Uterus (tissue), 4 donors: ENCODE measurements around the gene CAMTA1. TPM values are rescaled to one million over a fixed set of nuclear protein-coding genes. Genes with fewer than 3 reads are reported as not detected.

Experiments used
- DNase-seq, 2 donors: peaks; one replicate each; pipeline ENCODE4 v3.0.0-alpha.2; 2019 to 2020
- H3K27ac ChIP-seq, 2 donors: fragments of 200-600 bp; sonication (generic); 1 replicate in 1 of 2; 2 replicates in 1 of 2; pipeline ENCODE4 v1.5.1; 2016 to 2018
- H3K27me3 ChIP-seq, 2 donors: fragments of 200-600 bp; sonication (generic); one replicate each; pipeline ENCODE4 v1.5.1; 2018 to 2019; ENCODE audit warnings: control low read depth in 1 of 2
- H3K36me3 ChIP-seq, 2 donors: fragments of 200-600 bp; sonication (generic); one replicate each; pipeline ENCODE4 v1.5.1; 2019; ENCODE audit warnings: control low read depth in 1 of 2
- H3K4me1 ChIP-seq, 2 donors: fragments of 200-600 bp; sonication (generic); one replicate each; pipeline ENCODE4 v1.5.1; 2018 to 2019; ENCODE audit warnings: control low read depth in 1 of 2
- H3K4me3 ChIP-seq, 2 donors: fragments of 200-600 bp; sonication (generic); 1 replicate in 1 of 2; 2 replicates in 1 of 2; pipeline ENCODE4 v1.5.1; 2018 to 2019; ENCODE audit warnings: mild to moderate bottlenecking in 1 of 2
- H3K9me3 ChIP-seq, 2 donors: fragments of 200-600 bp; sonication (generic); one replicate each; pipeline ENCODE4 v1.5.1; 2019; ENCODE audit warnings: control low read depth in 1 of 2
- CTCF ChIP-seq, 4 experiments: fragments of 200-600 bp in 2 of 4; fragments of 450-650 bp in 2 of 4; sonication (generic) in 2 of 4; IDR thresholded peaks; one replicate each; pipeline ENCODE4 v1.5.1; 2016 to 2019; ENCODE audit warnings: antibody characterized with exemption in 4 of 4, mild to moderate bottlenecking in 2 of 4, moderate library complexity in 1 of 4
- POLR2A ChIP-seq, 2 donors: fragments of 450-650 bp; IDR thresholded peaks; one replicate each; pipeline ENCODE4 v1.6.1; 2016; ENCODE audit warnings: antibody characterized with exemption in 2 of 2, mild to moderate bottlenecking in 1 of 2, moderate library complexity in 1 of 2
- intact Hi-C: fragments of 100-400 bp; cut with DNase I; formaldehyde crosslinking; loops from one replicate; pipeline ENCODE4 v1.15.1; 2023; ENCODE audit warnings: low total_unique reads
- total RNA-seq, 4 donors: library from RNA; depleted of rRNA in 3 of 4; stranded (reverse); fragments of >200 nt in 3 of 4; gene quantifications; one replicate each; pipeline versions ENCODE4 v1.1.0 to v1.2.4, GENCODE V29; 2014 to 2023
- donor health status: DM: yes; HTN: yes; CAD: no.

The CAMTA1 gene
- total RNA-seq, 4 donors from 2014 or later = 29.7 to 427 (median 64.8) TPM

DNA sequence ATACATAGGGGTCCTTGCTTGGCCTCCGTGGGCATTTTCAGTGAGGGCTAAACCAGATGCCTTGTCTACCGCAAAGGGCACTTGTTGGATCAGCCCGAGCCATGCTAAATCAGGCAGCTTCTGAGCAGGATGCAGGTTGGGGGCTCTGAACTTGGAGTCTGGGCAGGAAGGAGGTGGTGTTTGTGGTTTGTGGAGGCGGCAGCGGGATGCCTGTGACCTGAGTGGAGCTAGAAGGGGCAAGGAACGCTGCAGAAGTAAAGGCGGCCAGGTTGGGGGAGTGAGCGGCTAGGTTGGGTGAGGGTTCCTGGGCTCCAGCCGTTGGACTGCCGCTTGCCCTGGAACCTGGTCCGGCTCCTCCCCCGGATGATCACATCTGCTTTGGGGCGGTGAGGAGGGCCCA, 183.9 kb downstream of the CAMTA1 start:
- no peaks in the 10 kb centered on the region for H3K4me1 ChIP-seq
- intact Hi-C loops = no loop called here
- DNase-seq = no peak
- no peak for TF ChIP-seq CTCF (IDR thresholded peaks at IDR 0.05)
- no peak for TF ChIP-seq POLR2A (IDR thresholded peaks at IDR 0.05)
- H3K27ac ChIP-seq = no peak overlapping the region
- H3K4me3 ChIP-seq = no peak overlapping the region
- no peaks in the 10 kb centered on the region for H3K27me3 ChIP-seq
- no peaks in the 10 kb centered on the region for H3K36me3 ChIP-seq
- H3K9me3 ChIP-seq = no peaks in the 10 kb centered on the region

GRCh38 chr1:6969762-6970161, 184.5 kb downstream of the CAMTA1 start:
- Histone ChIP-seq H3K36me3 (no peaks in the 10 kb centered on the region), H3K27me3 (no peaks in the 10 kb centered on the region), H3K9me3 (no peaks in the 10 kb centered on the region), H3K4me3 (no peak overlapping the region), H3K4me1 (no peaks in the 10 kb centered on the region), H3K27ac (no peak overlapping the region)
- no peak for DNase-seq
- TF ChIP-seq CTCF (IDR thresholded peaks at IDR 0.05) (no peak), POLR2A (IDR thresholded peaks at IDR 0.05) (no peak)
- intact Hi-C loops = no loop called here

DNA sequence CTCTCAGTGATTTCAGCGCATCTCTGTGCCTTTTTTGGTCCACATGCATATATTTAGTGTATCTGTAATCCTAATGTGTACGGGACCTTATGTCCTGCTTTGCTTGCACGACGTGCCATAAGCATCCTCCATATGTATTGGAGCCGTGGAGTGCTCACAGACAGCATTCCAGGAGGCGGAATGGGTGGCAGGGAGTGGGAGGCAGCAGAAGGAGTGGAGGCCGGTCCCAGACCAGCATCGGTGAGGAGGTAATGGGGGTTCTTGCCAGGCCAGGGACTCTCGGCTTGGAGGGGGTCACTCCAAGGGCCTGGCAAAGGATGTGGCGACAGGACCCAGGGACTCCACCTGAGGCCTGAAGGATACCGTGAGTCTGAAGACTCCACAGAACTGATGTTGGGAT, 185.0 kb downstream of the CAMTA1 start:
- H3K36me3 ChIP-seq = no peaks in the 10 kb centered on the region
- H3K27me3 ChIP-seq = no peaks in the 10 kb centered on the region
- H3K4me3 ChIP-seq = no peak overlapping the region
- H3K4me1 ChIP-seq = no peaks in the 10 kb centered on the region
- intact Hi-C loops = no loop called here
- DNase-seq = no peak
- H3K9me3 ChIP-seq = no peaks in the 10 kb centered on the region
- H3K27ac ChIP-seq = no peak overlapping the region
- TF ChIP-seq CTCF (IDR thresholded peaks at IDR 0.05) = no peak
- TF ChIP-seq POLR2A (IDR thresholded peaks at IDR 0.05) = no peak

- DNase-seq = no peak
- Histone ChIP-seq H3K27me3 (no peaks in the 10 kb centered on the region), H3K4me1 (no peaks in the 10 kb centered on the region), H3K4me3 (no peak overlapping the region), H3K36me3 (no peaks in the 10 kb centered on the region), H3K27ac (no peak overlapping the region), H3K9me3 (no peaks in the 10 kb centered on the region)
- intact Hi-C loops = no loop called here
- TF ChIP-seq CTCF (IDR thresholded peaks at IDR 0.05) (no peak), POLR2A (IDR thresholded peaks at IDR 0.05) (no peak)
Measured at GRCh38 chr1:6971048-6971447, 185.8 kb downstream of the CAMTA1 start.

DNA sequence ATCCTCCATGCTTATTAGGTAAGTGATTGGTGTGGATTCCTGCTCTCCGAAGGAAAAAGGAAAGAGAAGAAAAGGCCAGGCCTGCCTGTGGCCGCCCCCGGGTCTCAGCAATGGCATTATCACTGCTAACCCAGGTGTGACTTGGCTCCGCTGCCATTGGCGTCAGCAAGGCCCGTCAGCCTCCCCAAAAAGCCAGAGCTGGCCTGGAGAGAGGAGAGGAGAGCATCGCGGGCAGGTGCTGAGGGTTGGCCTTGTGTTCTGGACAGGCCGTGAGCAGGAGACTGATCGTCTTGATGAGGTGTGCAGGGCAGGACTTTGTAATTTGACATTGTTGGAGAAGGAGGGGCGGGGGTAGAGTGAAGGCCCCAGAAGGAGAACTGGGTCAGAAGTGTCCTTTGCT, 186.4 kb downstream of the CAMTA1 start:
- no peaks in the 10 kb centered on the region for H3K9me3 ChIP-seq
- TF ChIP-seq POLR2A (IDR thresholded peaks at IDR 0.05) (no peak), CTCF (IDR thresholded peaks at IDR 0.05) (no peak)
- no peak overlapping the region for H3K27ac ChIP-seq
- H3K4me1 ChIP-seq = no peaks in the 10 kb centered on the region
- no peaks in the 10 kb centered on the region for H3K36me3 ChIP-seq
- intact Hi-C loops = no loop called here
- no peak overlapping the region for H3K4me3 ChIP-seq
- no peaks in the 10 kb centered on the region for H3K27me3 ChIP-seq
- DNase-seq = no peak
